Measurements from ENCODE around the gene MEX3A. TPM values are rescaled to one million over a fixed set of nuclear protein-coding genes. Genes with fewer than 3 reads are reported as not detected.

Gene MEX3A
- total and polyA plus RNA-seq, 2 experiments from 2014 or later: 18.5 to 38.1 TPM

GRCh38 chr1:156064615-156065014, 17.6 kb downstream of the MEX3A start:
- Mint-ChIP-seq H3K36me3 (ENCODE audit: low read depth) (peaks cover 27% of the 10 kb centered on the region), H3K27me3 (ENCODE audit: insufficient read depth, low read depth, poor library complexity) (peaks cover 19% of the 10 kb centered on the region), H3K4me1 (peaks cover 43% of the 10 kb centered on the region), H3K27ac (no peak overlapping the region), H3K4me3 (no peak overlapping the region), H3K9me3 (no peaks in the 10 kb centered on the region)
- Histone ChIP-seq H3K79me2 (replicated peaks; ENCODE audit: insufficient read depth) (0 out of 2 replicates have a peak, but pooled peaks cover 4% of the 10 kb centered on the region), H3K36me3 (ENCODE audit: insufficient read depth) (no peaks in the 10 kb centered on the region), H3K27ac (ENCODE audit: low read depth) (no peak overlapping the region), H3K4me2 (no peak overlapping the region), H3K9me2 (ENCODE audit: insufficient read depth) (no peaks in the 10 kb centered on the region), H3F3A (replicated peaks; ENCODE audit: low read depth) (peaks cover 19% of the 10 kb centered on the region; the same call in 1 of the 2 replicates), H4K20me1 (replicated peaks; ENCODE audit: insufficient read depth) (peaks cover 13% of the 10 kb centered on the region), H2AFZ (no peak overlapping the region), H3K27me3 (ENCODE audit: insufficient read depth) (peaks cover 7% of the 10 kb centered on the region; the same call in 1 of the 2 replicates), H3K4me1 (ENCODE audit: insufficient read depth) (peaks cover 20% of the 10 kb centered on the region), H3K4me3 (no peak overlapping the region)
- TF ChIP-seq POLR2AphosphoS5 (IDR thresholded peaks at IDR 0.05; ENCODE audit: low read depth) (no peak), STAT1 (IDR thresholded peaks at IDR 0.05; ENCODE audit: unreplicated experiment) (no peak), EZH2 (IDR thresholded peaks at IDR 0.05; ENCODE audit: low read depth, unreplicated experiment) (no peak), CTCF (conservative IDR thresholded peaks at IDR 0.05; ENCODE audit: low read depth in 2 of 2) (no peak), NANOG (IDR thresholded peaks at IDR 0.05; ENCODE audit: borderline replicate concordance) (no peak), JUNB (IDR thresholded peaks at IDR 0.05; ENCODE audit: unreplicated experiment) (no peak)
- DNase-seq (ENCODE audit: low spot score) (no peak), ATAC-seq (no peak)

- no peak for DNase-seq (ENCODE audit: low spot score)
- Mint-ChIP-seq H3K36me3 (ENCODE audit: low read depth) (peaks cover 24% of the 10 kb centered on the region), H3K4me1 (peaks cover 46% of the 10 kb centered on the region), H3K27me3 (ENCODE audit: insufficient read depth, low read depth, poor library complexity) (peaks cover 14% of the 10 kb centered on the region), H3K27ac (no peak overlapping the region), H3K9me3 (no peaks in the 10 kb centered on the region), H3K4me3 (no peak overlapping the region; the same call in 2 of the 3 replicates)
- H3K79me2 ChIP-seq (replicated peaks; ENCODE audit: insufficient read depth): 0 out of 2 replicates have a peak, but pooled peaks cover 4% of the 10 kb centered on the region
- H3K27ac ChIP-seq (ENCODE audit: low read depth): no peak overlapping the region
- peaks cover 13% of the 10 kb centered on the region for H4K20me1 ChIP-seq (replicated peaks; ENCODE audit: insufficient read depth)
- TF ChIP-seq ETS1 (IDR thresholded peaks at IDR 0.05): no peak
- TF ChIP-seq REST (IDR thresholded peaks at IDR 0.05; ENCODE audit: unreplicated experiment): no peak
- no peak for TF ChIP-seq ZNF114 (CRISPR knock-in tag; IDR thresholded peaks at IDR 0.05)
- no peak for TF ChIP-seq CTCF (conservative IDR thresholded peaks at IDR 0.05; ENCODE audit: low read depth in 2 of 2)
- no peak for TF ChIP-seq STAT1 (IDR thresholded peaks at IDR 0.05; ENCODE audit: unreplicated experiment)
- H3K9me2 ChIP-seq (ENCODE audit: insufficient read depth): no peaks in the 10 kb centered on the region
- no peak overlapping the region for H2AFZ ChIP-seq
- H3K4me2 ChIP-seq: no peak overlapping the region
- no peaks in the 10 kb centered on the region for H3K36me3 ChIP-seq (ENCODE audit: insufficient read depth)
- peaks cover 20% of the 10 kb centered on the region for H3K4me1 ChIP-seq (ENCODE audit: insufficient read depth)
- no peak overlapping the region for H3K4me3 ChIP-seq
- no peak for ATAC-seq
- peaks cover 23% of the 10 kb centered on the region; the same call in 1 of the 2 replicates for H3F3A ChIP-seq (replicated peaks; ENCODE audit: low read depth)
- H3K27me3 ChIP-seq (ENCODE audit: insufficient read depth): peaks cover 7% of the 10 kb centered on the region; the same call in 1 of the 2 replicates
These were observed 18.3 kb downstream of the MEX3A start for GRCh38 chr1:156063997-156064285.
